Omental fat pad (tissue), 4 donors: ENCODE results near the gene KRT34. TPM values are rescaled to one million over a fixed set of nuclear protein-coding genes. Genes with fewer than 3 reads are reported as not detected.

Experiments
- ATAC-seq: fragments of 150-250 bp; one replicate; pipeline ENCODE4 v1.9.1; 2016; ENCODE audit warnings: mild to moderate bottlenecking, moderate library complexity; ENCODE audit not compliant: low FRiP score
- DNase-seq: peaks from one replicate; pipeline ENCODE4 v3.0.0-alpha.2; 2019; ENCODE audit warnings: low spot score
- CTCF ChIP-seq, 3 donors: fragments of 450-650 bp; IDR thresholded peaks; one replicate each; pipeline ENCODE4 v1.5.1; 2016 to 2017; ENCODE audit warnings: antibody characterized with exemption in 3 of 3, mild to moderate bottlenecking in 3 of 3, moderate library complexity in 2 of 3
- total RNA-seq, 4 donors: library from RNA; depleted of rRNA; stranded (reverse); fragments of >200 nt; gene quantifications; one replicate each; pipeline ENCODE4 v1.1.0, GENCODE V29; 2016

The KRT34 gene
- total RNA-seq, 4 donors from 2014 or later: not detected

GRCh38 chr17:41333098-41333497 is 49.0 kb downstream of the KRT34 start:
- DNase-seq (no peak), ATAC-seq (no peak)
- no peak for TF ChIP-seq CTCF (IDR thresholded peaks at IDR 0.05)

- no peak for TF ChIP-seq CTCF (IDR thresholded peaks at IDR 0.05)
- no peak for DNase-seq
- no peak for ATAC-seq
Observed at GRCh38 chr17:41332239-41332638, 49.9 kb downstream of the KRT34 start.

GRCh38 chr17:41331606-41332005 is 50.5 kb downstream of the KRT34 start:
- ATAC-seq (no peak), DNase-seq (no peak)
- no peak for TF ChIP-seq CTCF (IDR thresholded peaks at IDR 0.05)

- ATAC-seq (no peak), DNase-seq (no peak)
- TF ChIP-seq CTCF (IDR thresholded peaks at IDR 0.05): no peak
Observed at GRCh38 chr17:41329279-41329948, 52.7 kb downstream of the KRT34 start.

GRCh38 chr17:41328207-41328606 is 53.9 kb downstream of the KRT34 start:
- DNase-seq: no peak
- no peak for TF ChIP-seq CTCF (IDR thresholded peaks at IDR 0.05)
- no peak for ATAC-seq

Other genes starting within 250 kb of the KRT34 start
- not detected for gene KRTAP4-6, start 241.8 kb downstream of the KRT34 start, total RNA-seq
- gene KRTAP4-5, start 232.5 kb downstream of the KRT34 start, total RNA-seq: not detected
- gene KRTAP4-4, start 221.6 kb downstream of the KRT34 start, total RNA-seq: not detected
- gene KRTAP4-3, start 214.1 kb downstream of the KRT34 start, total RNA-seq: not detected
- gene KRTAP4-2, start 204.1 kb downstream of the KRT34 start, total RNA-seq: not detected
- gene KRTAP4-1, start 197.4 kb downstream of the KRT34 start, total RNA-seq: not detected
- gene KRTAP9-1, start 192.4 kb downstream of the KRT34 start, total RNA-seq: not detected
- not detected for gene KRTAP9-2, start 155.7 kb downstream of the KRT34 start, total RNA-seq
- not detected for gene KRTAP9-3, start 149.9 kb downstream of the KRT34 start, total RNA-seq
- not detected for gene KRTAP9-8, start 144.3 kb downstream of the KRT34 start, total RNA-seq
- not detected for gene KRTAP9-4, start 132.6 kb downstream of the KRT34 start, total RNA-seq
- not detected for gene KRTAP9-9, start 126.9 kb downstream of the KRT34 start, total RNA-seq
- gene KRTAP9-6, start 116.9 kb downstream of the KRT34 start, total RNA-seq: not detected
- not detected for gene KRTAP9-7, start 106.6 kb downstream of the KRT34 start, total RNA-seq
- gene KRTAP29-1, start 79.5 kb downstream of the KRT34 start, total RNA-seq: not detected
- gene KRTAP16-1, start 73.0 kb downstream of the KRT34 start, total RNA-seq: not detected
- gene KRTAP17-1, start 66.6 kb downstream of the KRT34 start, total RNA-seq: not detected
- gene KRT33A, start 31.5 kb downstream of the KRT34 start, total RNA-seq: not detected
- gene KRT33B, start 12.5 kb downstream of the KRT34 start, total RNA-seq: not detected
- not detected for gene KRT31, start 15.3 kb upstream of the KRT34 start, total RNA-seq
- not detected for gene KRT37, start 42.3 kb upstream of the KRT34 start, total RNA-seq
- not detected for gene KRT38, start 58.7 kb upstream of the KRT34 start, total RNA-seq
- not detected for gene KRT32, start 85.1 kb upstream of the KRT34 start, total RNA-seq
- not detected for gene KRT35, start 98.8 kb upstream of the KRT34 start, total RNA-seq
- gene KRT36, start 107.6 kb upstream of the KRT34 start, total RNA-seq: not detected
- gene KRT13, start 123.3 kb upstream of the KRT34 start, total RNA-seq: under 1 TPM in 1 of 4 donors, not detected in 3; 0.65 TPM
- 1 to 10 TPM in 2 of 4 donors, under 1 TPM in 1, not detected in 1; 0.31 to 2.5 (median 1.8) TPM for gene KRT15, start 136.6 kb upstream of the KRT34 start, total RNA-seq
- 100 to 1,000 TPM in 2 of 4 donors, 10 to 100 TPM in 2; 22.1 to 838 (median 270) TPM for gene KRT19, start 146.0 kb upstream of the KRT34 start, total RNA-seq
- gene KRT9, start 189.8 kb upstream of the KRT34 start, total RNA-seq: not detected
- 1 to 10 TPM in 2 of 4 donors, under 1 TPM in 1, not detected in 1; 0.56 to 4.0 (median 3.0) TPM for gene KRT14, start 204.6 kb upstream of the KRT34 start, total RNA-seq
- gene KRT16, start 230.5 kb upstream of the KRT34 start, total RNA-seq: 100 to 1,000 TPM in 1 of 4 donors, 1 to 10 TPM in 2, under 1 TPM in 1; 0.84 to 158 (median 7.6) TPM
- under 1 TPM in 1 of 4 donors, not detected in 3; 0.56 TPM for gene KRT17, start 242.3 kb upstream of the KRT34 start, total RNA-seq